NT2/D1 (cell line): ENCODE data around the gene EPB41.
"Not testable (repeated sequence)": the region's sequence is repeated elsewhere in the genome, so short reads cannot be mapped to it uniquely, and the experiment has no call there.

Experiments used
- DNase-seq: peaks from one replicate; pipeline ENCODE4 v3.0.0-alpha.2; 2011; ENCODE audit warnings: low read depth, low spot score
- H3K27me3 ChIP-seq: 2 replicates; pipeline ENCODE4 v1.6.0; 2011; ENCODE audit warnings: mild to moderate bottlenecking; ENCODE audit not compliant: insufficient read length, insufficient read depth
- H3K36me3 ChIP-seq: 2 replicates; pipeline ENCODE4 v1.6.1; 2011; ENCODE audit warnings: mild to moderate bottlenecking, low read length, mixed read lengths; ENCODE audit not compliant: insufficient read depth, insufficient read length
- H3K4me1 ChIP-seq: 2 replicates; pipeline ENCODE4 v1.5.1; 2011; ENCODE audit not compliant: insufficient read depth, insufficient read length
- H3K4me3 ChIP-seq: 2 replicates; pipeline ENCODE4 v1.5.1; 2011; ENCODE audit warnings: low read depth; ENCODE audit not compliant: insufficient read length
- H3K9ac ChIP-seq: 2 replicates; pipeline ENCODE4 v1.6.0; 2011; ENCODE audit warnings: low read depth; ENCODE audit not compliant: insufficient read length
- H3K9me3 ChIP-seq: 2 replicates; pipeline ENCODE4 v1.5.1; 2011; ENCODE audit warnings: mild to moderate bottlenecking, low read length; ENCODE audit not compliant: insufficient read depth
- SUZ12 ChIP-seq: IDR thresholded peaks from 2 replicates; pipeline ENCODE4 v1.6.1; 2011; ENCODE audit not compliant: insufficient read length, insufficient read depth; ENCODE audit errors: extremely low read depth
- YY1 ChIP-seq: IDR thresholded peaks from 2 replicates; pipeline ENCODE4 v1.6.1; 2011; ENCODE audit not compliant: insufficient read length, insufficient read depth
- ZNF274 ChIP-seq: IDR thresholded peaks from 2 replicates; pipeline ENCODE4 v1.6.1; 2011; ENCODE audit warnings: mild to moderate bottlenecking, low read depth, low read length

EPB41 gene

GRCh38 chr1:28928314-28928941 lies 14.1 kb downstream of the EPB41 start:
- Histone ChIP-seq H3K4me3 (no peak overlapping the region), H3K36me3 (no peaks in the 10 kb centered on the region), H3K27me3 (no peaks in the 10 kb centered on the region), H3K9me3 (no peaks in the 10 kb centered on the region), H3K9ac (no peak overlapping the region), H3K4me1 (no peaks in the 10 kb centered on the region)
- no peak for DNase-seq
- TF ChIP-seq YY1: no peak
- no peak for TF ChIP-seq SUZ12

GRCh38 chr1:28933277-28933676 lies 18.9 kb downstream of the EPB41 start:
- TF ChIP-seq ZNF274 (no peak), YY1 (no peak), SUZ12 (no peak)
- no peaks in the 10 kb centered on the region for H3K27me3 ChIP-seq
- H3K4me1 ChIP-seq: no peaks in the 10 kb centered on the region
- peaks cover 15% of the 10 kb centered on the region for H3K9me3 ChIP-seq
- H3K36me3 ChIP-seq: no peaks in the 10 kb centered on the region
- DNase-seq: no peak
- no peak overlapping the region for H3K9ac ChIP-seq
- no peak overlapping the region for H3K4me3 ChIP-seq

GRCh38 chr1:28933918-28934317 lies 19.5 kb downstream of the EPB41 start:
- Histone ChIP-seq H3K9ac (no peak overlapping the region), H3K27me3 (no peaks in the 10 kb centered on the region), H3K4me3 (no peak overlapping the region), H3K36me3 (no peaks in the 10 kb centered on the region), H3K9me3 (peaks cover 18% of the 10 kb centered on the region), H3K4me1 (no peaks in the 10 kb centered on the region)
- DNase-seq: no peak
- TF ChIP-seq SUZ12: no peak
- TF ChIP-seq YY1: no peak
- no peak for TF ChIP-seq ZNF274

- no peaks in the 10 kb centered on the region for H3K4me1 ChIP-seq
- H3K4me3 ChIP-seq: no peak overlapping the region
- H3K36me3 ChIP-seq: no peaks in the 10 kb centered on the region
- no peaks in the 10 kb centered on the region for H3K27me3 ChIP-seq
- no peak for TF ChIP-seq ZNF274
- TF ChIP-seq YY1: no peak
- TF ChIP-seq SUZ12: no peak
- no peak overlapping the region for H3K9ac ChIP-seq
- peaks cover 18% of the 10 kb centered on the region for H3K9me3 ChIP-seq
- DNase-seq: no peak
Measured at GRCh38 chr1:28934676-28935075, 20.3 kb downstream of the EPB41 start.

- H3K36me3 ChIP-seq: no peaks in the 10 kb centered on the region
- H3K4me1 ChIP-seq: no peaks in the 10 kb centered on the region
- no peaks in the 10 kb centered on the region for H3K27me3 ChIP-seq
- TF ChIP-seq YY1: no peak
- TF ChIP-seq ZNF274: no peak
- no peak for TF ChIP-seq SUZ12
- no peak for DNase-seq
- H3K4me3 ChIP-seq: no peak overlapping the region
- no peak overlapping the region for H3K9ac ChIP-seq
- peaks cover 18% of the 10 kb centered on the region for H3K9me3 ChIP-seq
Measured at GRCh38 chr1:28935293-28935692, 20.9 kb downstream of the EPB41 start.

- Histone ChIP-seq H3K4me3 (no peak overlapping the region), H3K4me1 (no peaks in the 10 kb centered on the region), H3K36me3 (no peaks in the 10 kb centered on the region), H3K9me3 (peaks cover 18% of the 10 kb centered on the region), H3K9ac (no peak overlapping the region), H3K27me3 (no peaks in the 10 kb centered on the region)
- no peak for DNase-seq
- TF ChIP-seq YY1: no peak
- TF ChIP-seq ZNF274: no peak
- TF ChIP-seq SUZ12: no peak
Measured at GRCh38 chr1:28936094-28936493, 21.7 kb downstream of the EPB41 start.

GRCh38 chr1:28936528-28936927 lies 22.2 kb downstream of the EPB41 start:
- TF ChIP-seq ZNF274 (no peak), SUZ12 (no peak), YY1 (no peak)
- Histone ChIP-seq H3K4me1 (no peaks in the 10 kb centered on the region), H3K9ac (no peak overlapping the region), H3K4me3 (no peak overlapping the region), H3K27me3 (no peaks in the 10 kb centered on the region), H3K36me3 (no peaks in the 10 kb centered on the region), H3K9me3 (peaks cover 18% of the 10 kb centered on the region)
- no peak for DNase-seq

- H3K9me3 ChIP-seq, H3K4me1 ChIP-seq, H3K36me3 ChIP-seq, DNase-seq, H3K27me3 ChIP-seq, H3K9ac ChIP-seq, H3K4me3 ChIP-seq: not testable (repeated sequence)
Measured at GRCh38 chr1:28943581-28943980, 29.2 kb downstream of the EPB41 start.
